Measurements from ENCODE around the gene DCDC1.

DNA sequence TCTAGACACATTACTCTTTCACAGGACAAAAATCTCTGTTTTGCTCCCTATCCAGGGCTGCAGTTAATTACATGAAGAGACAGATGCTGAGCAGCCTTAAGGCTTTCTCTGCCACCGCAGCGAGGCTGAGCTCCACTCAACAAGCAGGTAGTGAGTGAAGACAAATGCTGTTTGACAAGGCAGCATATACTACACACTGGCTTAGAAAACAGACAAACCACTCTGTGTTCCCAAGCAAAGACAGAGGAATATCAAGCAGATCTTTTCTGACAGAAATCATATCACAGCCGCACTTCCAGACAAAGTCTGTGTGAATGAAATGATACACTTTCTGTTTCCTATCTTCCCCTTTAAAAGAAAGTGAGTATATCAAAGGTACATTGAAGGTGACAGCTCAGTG lies 368.1 kb downstream of the DCDC1 start:
- TF ChIP-seq EZH2 (IDR thresholded peaks at IDR 0.05) (no peak), POLR2AphosphoS5 (IDR thresholded peaks at IDR 0.05; ENCODE audit: borderline replicate concordance, low read depth, low read length) (no peak), FOXP2 (optimal IDR thresholded peaks at IDR 0.05; ENCODE audit: control extremely low read depth, extremely low read length, insufficient read depth) (no peak)

Data from SK-N-MC (cell line).